ENCODE measurements around the gene TLR4.

DNA sequence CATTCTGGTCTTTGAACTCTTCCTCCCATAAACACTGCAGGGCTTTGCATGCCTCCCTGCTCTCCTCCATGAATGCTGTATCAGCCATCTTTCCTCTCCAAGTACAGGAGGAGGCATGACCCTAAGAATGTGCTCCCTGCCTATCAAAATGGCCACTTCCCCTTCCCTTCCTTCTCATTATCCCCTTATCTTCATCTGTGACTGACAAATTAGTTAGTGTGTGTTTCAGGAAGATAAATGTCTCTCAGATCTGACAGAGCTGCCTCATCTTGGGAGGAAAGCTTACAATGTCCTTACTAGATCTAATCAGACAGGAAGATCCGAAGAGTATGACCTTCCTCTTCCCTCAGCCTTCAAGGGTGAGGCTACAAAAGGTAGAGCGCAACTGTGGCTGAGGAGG is 46.2 kb downstream of the TLR4 start:
- TF ChIP-seq CTCF (IDR thresholded peaks at IDR 0.05; ENCODE audit: insufficient read depth, low read depth, low read length) (no peak), EZH2 (IDR thresholded peaks at IDR 0.05; ENCODE audit: insufficient read depth, low read length) (no peak)
